Epithelial cell of proximal tubule (primary cell): ENCODE measurements around the gene CPT1C. TPM values are rescaled to one million over a fixed set of nuclear protein-coding genes. Genes with fewer than 3 reads are reported as not detected.

Experiments
- DNase-seq: peaks from one replicate; pipeline ENCODE4 v3.0.0-alpha.2; 2011; ENCODE audit warnings: low read depth
- H3K4me3 ChIP-seq: 2 replicates; pipeline ENCODE4 v1.5.1; 2011; ENCODE audit warnings: low read depth, mild to moderate bottlenecking, low read length
- total RNA-seq: library from RNA; depleted of rRNA; stranded (reverse); fragments of >200 nt; gene quantifications from 2 replicates; pipeline ENCODE4 v1.2.3, GENCODE V29; 2015
- TF ChIP-seq, protein P1 (sequence below): conservative IDR thresholded peaks from 2 replicates; pipeline ENCODE4 v1.5.1; 2012; ENCODE audit warnings: low read depth, mild to moderate bottlenecking, low read length

Gene CPT1C
- total RNA-seq, 1 donor from 2014 or later = 9.9 TPM

DNA sequence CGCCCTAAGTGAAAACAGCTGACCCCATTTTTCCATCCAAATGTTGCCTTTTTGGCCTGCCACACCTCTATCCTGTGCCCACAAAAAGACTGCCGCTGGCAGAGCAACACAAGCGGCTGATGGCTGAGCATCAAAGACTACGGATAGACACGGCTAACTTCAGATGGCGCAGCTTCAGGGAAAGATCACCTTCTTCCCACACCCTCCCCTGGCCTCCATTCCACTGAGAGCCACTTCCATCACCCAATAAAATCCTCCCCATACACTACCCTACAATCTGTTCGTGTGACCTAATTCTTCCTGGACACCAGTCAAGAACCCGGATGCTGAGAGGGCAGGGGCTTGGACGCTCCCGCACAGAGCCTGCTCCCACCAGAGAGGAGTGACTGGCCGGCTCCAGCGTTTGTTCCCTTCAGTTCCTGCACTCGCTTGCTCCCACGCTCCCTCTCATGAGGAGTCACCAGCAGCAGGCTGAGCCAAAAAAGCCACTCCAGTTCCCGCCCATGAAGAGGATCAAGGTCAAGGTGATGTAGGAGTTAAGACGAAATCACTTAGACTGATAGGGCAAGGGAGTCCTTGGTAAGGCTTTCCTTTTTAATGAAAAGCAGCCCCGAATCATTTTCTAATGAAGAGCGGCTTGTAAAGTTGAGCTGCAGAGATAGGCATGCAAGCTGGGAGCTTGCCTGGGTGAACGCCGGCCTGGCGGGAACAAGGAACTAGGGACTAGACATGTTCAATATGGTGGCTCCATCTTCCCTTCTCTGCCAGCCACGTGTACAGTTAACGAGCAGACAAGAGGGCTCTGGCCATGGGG lies 36.5 kb downstream of the CPT1C start:
- TF ChIP-seq, protein P1, sequence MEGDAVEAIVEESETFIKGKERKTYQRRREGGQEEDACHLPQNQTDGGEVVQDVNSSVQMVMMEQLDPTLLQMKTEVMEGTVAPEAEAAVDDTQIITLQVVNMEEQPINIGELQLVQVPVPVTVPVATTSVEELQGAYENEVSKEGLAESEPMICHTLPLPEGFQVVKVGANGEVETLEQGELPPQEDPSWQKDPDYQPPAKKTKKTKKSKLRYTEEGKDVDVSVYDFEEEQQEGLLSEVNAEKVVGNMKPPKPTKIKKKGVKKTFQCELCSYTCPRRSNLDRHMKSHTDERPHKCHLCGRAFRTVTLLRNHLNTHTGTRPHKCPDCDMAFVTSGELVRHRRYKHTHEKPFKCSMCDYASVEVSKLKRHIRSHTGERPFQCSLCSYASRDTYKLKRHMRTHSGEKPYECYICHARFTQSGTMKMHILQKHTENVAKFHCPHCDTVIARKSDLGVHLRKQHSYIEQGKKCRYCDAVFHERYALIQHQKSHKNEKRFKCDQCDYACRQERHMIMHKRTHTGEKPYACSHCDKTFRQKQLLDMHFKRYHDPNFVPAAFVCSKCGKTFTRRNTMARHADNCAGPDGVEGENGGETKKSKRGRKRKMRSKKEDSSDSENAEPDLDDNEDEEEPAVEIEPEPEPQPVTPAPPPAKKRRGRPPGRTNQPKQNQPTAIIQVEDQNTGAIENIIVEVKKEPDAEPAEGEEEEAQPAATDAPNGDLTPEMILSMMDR = no peak
- no peak for DNase-seq
- no peak overlapping the region for H3K4me3 ChIP-seq

DNA sequence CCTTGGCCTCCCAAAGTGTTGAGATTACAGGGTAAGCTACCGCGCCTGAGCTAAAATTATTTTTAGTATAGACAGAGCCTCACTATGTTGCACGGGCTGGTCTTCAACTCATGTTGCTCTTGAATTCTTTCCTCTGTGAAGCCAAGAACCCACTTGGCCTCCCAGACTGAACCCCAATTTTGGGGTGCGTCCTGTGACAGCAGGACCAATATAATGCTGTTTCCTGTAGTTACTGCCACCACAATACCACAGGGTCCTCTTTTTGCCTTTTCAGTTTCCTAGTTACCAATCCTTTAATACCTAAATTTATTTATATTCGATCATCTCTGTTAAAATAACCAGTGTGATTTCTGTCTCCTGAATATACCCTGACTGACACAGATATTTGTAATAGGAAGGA lies 39.2 kb downstream of the CPT1C start:
- H3K4me3 ChIP-seq = no peak overlapping the region
- TF ChIP-seq, protein P1 = no peak
- no peak for DNase-seq

DNA sequence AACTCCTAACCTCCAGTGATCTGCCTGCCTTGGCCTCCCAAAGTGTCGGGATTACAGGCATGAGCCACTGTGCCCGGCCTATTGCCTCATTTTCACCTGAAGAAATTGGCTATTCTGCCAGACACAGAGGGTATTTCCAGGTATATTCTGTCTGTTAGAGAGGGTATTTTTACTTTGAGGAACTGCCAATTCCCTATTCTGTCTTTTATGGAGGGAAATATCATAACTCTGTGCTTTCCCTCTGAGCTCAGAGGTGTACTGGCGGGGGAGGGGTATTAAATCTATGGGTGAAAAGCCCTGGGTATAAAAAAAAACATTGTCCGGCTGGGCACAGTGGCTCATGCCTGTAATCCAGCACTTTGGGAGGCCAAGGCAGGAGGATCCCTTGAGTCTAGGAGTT lies 47.4 kb downstream of the CPT1C start:
- TF ChIP-seq, protein P1 = no peak
- no peak overlapping the region for H3K4me3 ChIP-seq
- no peak for DNase-seq

DNA sequence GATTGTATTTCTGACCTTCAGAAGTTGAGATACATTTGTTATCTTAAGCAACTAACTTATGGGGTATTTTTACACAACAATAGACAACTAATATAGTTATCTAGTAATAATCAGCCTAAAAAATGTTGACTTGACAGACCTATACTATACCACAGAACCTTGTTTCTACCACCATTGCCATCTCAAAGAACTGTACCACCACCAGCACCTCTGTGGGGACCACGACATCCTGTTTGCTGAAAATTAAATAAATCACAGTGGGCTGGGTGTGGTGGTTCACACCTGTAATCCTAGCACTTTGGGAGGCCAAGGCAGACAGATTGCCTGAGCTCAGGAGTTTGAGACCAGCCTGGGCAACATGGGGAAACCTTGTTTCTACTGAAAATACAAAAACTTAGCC lies 48.2 kb downstream of the CPT1C start:
- no peak overlapping the region for H3K4me3 ChIP-seq
- no peak for DNase-seq
- TF ChIP-seq, protein P1 = no peak

DNA sequence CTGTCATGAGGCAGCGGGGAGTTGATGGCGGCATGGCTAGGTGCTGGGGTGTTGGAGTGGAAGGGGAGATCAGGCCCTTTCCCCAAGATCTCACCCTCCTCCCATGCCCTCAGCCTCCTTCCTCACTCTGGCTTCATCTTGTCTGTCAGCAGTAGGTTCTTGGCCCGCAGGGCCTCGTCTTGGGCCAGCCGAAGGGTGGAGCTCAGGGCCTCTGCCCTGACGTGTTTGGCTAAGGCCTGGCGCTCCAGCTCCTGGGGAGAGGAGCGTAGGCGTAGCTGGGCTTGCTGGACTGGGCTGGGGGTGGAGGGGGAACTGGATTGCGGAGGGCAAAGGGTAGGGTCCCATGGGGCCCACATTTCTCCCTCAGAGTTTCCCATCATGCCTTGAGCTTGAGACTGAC lies 49.0 kb downstream of the CPT1C start:
- no peak for DNase-seq
- no peak overlapping the region for H3K4me3 ChIP-seq
- TF ChIP-seq, protein P1 = no peak

DNA sequence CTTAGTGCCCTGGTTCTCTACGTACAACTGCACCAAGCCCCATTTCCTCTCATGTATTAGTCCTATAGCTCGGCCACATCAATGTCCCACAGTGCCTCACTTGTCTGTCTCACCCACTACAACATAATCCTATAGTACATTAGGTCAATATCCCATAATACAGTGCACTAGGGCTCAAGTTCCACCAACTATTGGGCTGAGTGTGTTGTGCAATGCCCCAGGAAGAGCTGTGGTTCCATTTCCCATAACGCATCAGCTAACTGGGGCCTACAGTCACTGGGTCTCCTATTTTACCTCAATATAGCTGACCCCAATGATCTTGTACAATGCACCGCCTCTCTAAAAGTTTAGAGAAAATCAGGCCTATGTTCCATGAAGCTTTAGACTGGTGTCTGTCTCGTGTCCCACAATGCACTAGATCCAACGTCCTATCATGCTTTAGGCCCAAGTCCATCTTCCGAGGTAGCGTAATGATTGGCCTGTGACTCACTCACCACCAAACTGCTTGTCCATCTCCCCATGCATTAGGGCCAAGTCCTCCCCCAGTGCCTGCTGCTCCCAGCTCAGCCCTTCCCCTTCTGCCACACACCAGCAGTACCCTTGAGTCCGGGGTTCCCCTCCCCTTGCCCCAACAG lies 50.4 kb downstream of the CPT1C start:
- TF ChIP-seq, protein P1 = no peak
- DNase-seq = no peak
- H3K4me3 ChIP-seq = no peak overlapping the region

DNA sequence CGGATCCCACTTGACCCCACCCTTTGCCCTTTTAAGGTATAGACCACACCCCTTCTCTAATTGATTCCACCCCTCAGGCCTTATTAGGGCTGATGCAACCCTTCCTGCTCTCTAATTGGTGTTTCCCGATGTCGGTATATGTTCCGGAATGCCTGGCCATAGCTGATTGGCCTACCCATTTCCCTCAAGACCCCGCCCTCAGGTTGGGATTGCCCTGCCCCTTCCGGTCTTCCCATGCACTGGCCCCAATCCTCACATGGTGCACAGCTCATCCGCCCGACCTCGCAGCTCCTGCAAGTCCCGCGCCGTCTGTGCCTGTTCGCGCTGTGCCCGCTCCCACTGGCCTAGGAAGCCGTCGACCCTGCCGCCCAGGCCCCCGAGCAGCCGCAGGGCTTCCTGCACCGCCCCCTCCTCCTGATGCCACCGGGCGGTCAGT lies 54.0 kb downstream of the CPT1C start:
- DNase-seq = no peak
- H3K4me3 ChIP-seq = no peak overlapping the region

More for the DNA sequence above, 54.0 kb downstream of the CPT1C start:
- TF ChIP-seq, protein P1 = no peak
